OCI-M2 (cell line): ENCODE data around the gene ZC3H4.
"Not testable (repeated sequence)": the region's sequence is repeated elsewhere in the genome, so short reads cannot be mapped to it uniquely, and the experiment has no call there.

Experiments used
- DNase-seq: peaks from one replicate; lab custom pipeline; 2025; ENCODE audit not compliant: unreplicated experiment; lab: John Stamatoyannopoulos, UW

ZC3H4 gene

GRCh38 chr19:47086280-47086679 is 27.3 kb downstream of the ZC3H4 start:
- DNase-seq: no peak

- DNase-seq: no peak
Observed at GRCh38 chr19:47084879-47085439, 28.6 kb downstream of the ZC3H4 start.

GRCh38 chr19:47082493-47082892 is 31.1 kb downstream of the ZC3H4 start:
- DNase-seq: no peak

GRCh38 chr19:47081095-47081494 is 32.5 kb downstream of the ZC3H4 start:
- no peak for DNase-seq

- DNase-seq: not testable (repeated sequence)
Observed at GRCh38 chr19:47078351-47078750, 35.2 kb downstream of the ZC3H4 start.

GRCh38 chr19:47075941-47076340 is 37.6 kb downstream of the ZC3H4 start:
- DNase-seq: no peak

GRCh38 chr19:47075179-47075810 is 38.3 kb downstream of the ZC3H4 start:
- DNase-seq: no peak

GRCh38 chr19:47074621-47075020 is 39.0 kb downstream of the ZC3H4 start:
- no peak for DNase-seq

- DNase-seq: no peak
Observed at GRCh38 chr19:47073574-47073973, 40.0 kb downstream of the ZC3H4 start.

- no peak for DNase-seq
Observed at GRCh38 chr19:47072323-47072722, 41.3 kb downstream of the ZC3H4 start.

- DNase-seq: no peak
Observed at GRCh38 chr19:47071731-47072130, 41.8 kb downstream of the ZC3H4 start.

- no peak for DNase-seq
Observed at GRCh38 chr19:47070756-47071155, 42.8 kb downstream of the ZC3H4 start.

GRCh38 chr19:47069795-47070194 is 43.8 kb downstream of the ZC3H4 start:
- DNase-seq: no peak

GRCh38 chr19:47068876-47069406 is 44.6 kb downstream of the ZC3H4 start:
- no peak for DNase-seq

GRCh38 chr19:47068246-47068645 is 45.3 kb downstream of the ZC3H4 start:
- no peak for DNase-seq

GRCh38 chr19:47067215-47067847 is 46.2 kb downstream of the ZC3H4 start:
- no peak for DNase-seq

- no peak for DNase-seq
Observed at GRCh38 chr19:47066376-47067214, 47.0 kb downstream of the ZC3H4 start.

- DNase-seq: no peak
Observed at GRCh38 chr19:47065242-47065641, 48.3 kb downstream of the ZC3H4 start.

GRCh38 chr19:47063874-47064273 is 49.7 kb downstream of the ZC3H4 start:
- DNase-seq: no peak

- DNase-seq: no peak
Observed at GRCh38 chr19:47058621-47059022, 55.0 kb downstream of the ZC3H4 start.

GRCh38 chr19:47057328-47057727 is 56.2 kb downstream of the ZC3H4 start:
- DNase-seq: no peak
